Vagina (tissue), 2 donors: ENCODE data around the gene MYL7.

Experiments used
- POLR2A ChIP-seq, 2 donors: fragments of 450-650 bp; IDR thresholded peaks; one replicate each; pipeline ENCODE4 v1.6.1; 2017; ENCODE audit warnings: antibody characterized with exemption in 2 of 2, mild to moderate bottlenecking in 2 of 2, moderate library complexity in 2 of 2
- TF ChIP-seq, protein P1 (sequence below), 3 experiments: fragments of 450-650 bp in 2 of 3; fragments of 200-600 bp in 1 of 3; sonication (generic) in 1 of 3; IDR thresholded peaks; one replicate each; pipeline ENCODE4 v1.5.1; 2017 to 2019; ENCODE audit warnings: antibody characterized with exemption in 3 of 3, mild to moderate bottlenecking in 2 of 3, moderate library complexity in 2 of 3

DNA sequence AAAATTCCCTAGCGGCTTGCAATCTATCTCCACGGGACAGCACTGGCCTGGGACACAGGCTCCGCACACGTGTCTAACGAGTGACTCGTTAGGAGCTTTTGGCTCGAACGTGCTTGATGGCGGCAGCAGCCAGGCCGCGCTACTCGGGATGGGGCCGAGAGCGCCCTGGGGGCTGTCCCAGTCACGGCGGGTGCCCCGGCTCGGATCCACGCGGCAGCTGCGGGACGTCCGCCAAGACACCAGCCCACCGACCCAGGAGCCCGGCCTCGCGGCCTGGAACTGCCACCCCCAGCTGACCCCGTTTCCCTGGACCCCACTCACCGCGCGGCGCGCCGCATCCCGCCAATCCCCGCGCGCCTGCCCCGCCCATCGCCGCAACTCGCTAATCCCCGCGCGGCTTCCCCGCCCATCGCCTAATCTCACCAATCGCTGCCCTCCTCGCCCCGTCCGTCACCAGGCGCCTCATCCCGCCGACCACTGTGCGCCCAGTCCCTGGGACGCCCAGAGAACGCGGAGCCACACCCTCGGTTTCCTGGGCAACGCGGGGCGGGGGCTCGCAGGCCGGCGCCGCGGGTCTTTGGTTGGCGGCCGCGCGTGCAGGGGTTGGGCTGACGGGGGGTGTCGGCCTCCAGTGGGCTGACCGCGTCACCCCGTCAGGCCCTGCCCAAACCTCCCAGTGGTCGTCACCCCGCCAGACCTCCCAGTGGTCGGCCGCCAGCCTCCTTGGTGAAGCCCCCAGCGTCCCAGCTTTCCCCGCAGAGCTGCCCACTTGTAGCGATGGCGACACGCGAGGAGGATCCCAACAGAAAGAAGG, 17.7 kb downstream of the MYL7 start, which contains the start of gene POLD2:
- TF ChIP-seq POLR2A (IDR thresholded peaks at IDR 0.05): peak in 1 of 2 donors; percentile 54
- TF ChIP-seq, protein P1, sequence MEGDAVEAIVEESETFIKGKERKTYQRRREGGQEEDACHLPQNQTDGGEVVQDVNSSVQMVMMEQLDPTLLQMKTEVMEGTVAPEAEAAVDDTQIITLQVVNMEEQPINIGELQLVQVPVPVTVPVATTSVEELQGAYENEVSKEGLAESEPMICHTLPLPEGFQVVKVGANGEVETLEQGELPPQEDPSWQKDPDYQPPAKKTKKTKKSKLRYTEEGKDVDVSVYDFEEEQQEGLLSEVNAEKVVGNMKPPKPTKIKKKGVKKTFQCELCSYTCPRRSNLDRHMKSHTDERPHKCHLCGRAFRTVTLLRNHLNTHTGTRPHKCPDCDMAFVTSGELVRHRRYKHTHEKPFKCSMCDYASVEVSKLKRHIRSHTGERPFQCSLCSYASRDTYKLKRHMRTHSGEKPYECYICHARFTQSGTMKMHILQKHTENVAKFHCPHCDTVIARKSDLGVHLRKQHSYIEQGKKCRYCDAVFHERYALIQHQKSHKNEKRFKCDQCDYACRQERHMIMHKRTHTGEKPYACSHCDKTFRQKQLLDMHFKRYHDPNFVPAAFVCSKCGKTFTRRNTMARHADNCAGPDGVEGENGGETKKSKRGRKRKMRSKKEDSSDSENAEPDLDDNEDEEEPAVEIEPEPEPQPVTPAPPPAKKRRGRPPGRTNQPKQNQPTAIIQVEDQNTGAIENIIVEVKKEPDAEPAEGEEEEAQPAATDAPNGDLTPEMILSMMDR (IDR thresholded peaks at IDR 0.05): no peak
